Neural progenitor cell (in vitro differentiated cells): ENCODE results near the gene ACOD1.

Experiments
- EZH2 ChIP-seq: fragments of 200-600 bp; sonication (generic); IDR thresholded peaks from 2 replicates; pipeline ENCODE4 v1.6.1; 2017; ENCODE audit warnings: antibody characterized with exemption, mild to moderate bottlenecking, moderate library complexity
- TF ChIP-seq, protein P1 (sequence below): fragments of 200-600 bp; sonication (generic); IDR thresholded peaks from 2 replicates; pipeline ENCODE4 v1.5.1; 2017; ENCODE audit warnings: antibody characterized with exemption, mild to moderate bottlenecking

DNA sequence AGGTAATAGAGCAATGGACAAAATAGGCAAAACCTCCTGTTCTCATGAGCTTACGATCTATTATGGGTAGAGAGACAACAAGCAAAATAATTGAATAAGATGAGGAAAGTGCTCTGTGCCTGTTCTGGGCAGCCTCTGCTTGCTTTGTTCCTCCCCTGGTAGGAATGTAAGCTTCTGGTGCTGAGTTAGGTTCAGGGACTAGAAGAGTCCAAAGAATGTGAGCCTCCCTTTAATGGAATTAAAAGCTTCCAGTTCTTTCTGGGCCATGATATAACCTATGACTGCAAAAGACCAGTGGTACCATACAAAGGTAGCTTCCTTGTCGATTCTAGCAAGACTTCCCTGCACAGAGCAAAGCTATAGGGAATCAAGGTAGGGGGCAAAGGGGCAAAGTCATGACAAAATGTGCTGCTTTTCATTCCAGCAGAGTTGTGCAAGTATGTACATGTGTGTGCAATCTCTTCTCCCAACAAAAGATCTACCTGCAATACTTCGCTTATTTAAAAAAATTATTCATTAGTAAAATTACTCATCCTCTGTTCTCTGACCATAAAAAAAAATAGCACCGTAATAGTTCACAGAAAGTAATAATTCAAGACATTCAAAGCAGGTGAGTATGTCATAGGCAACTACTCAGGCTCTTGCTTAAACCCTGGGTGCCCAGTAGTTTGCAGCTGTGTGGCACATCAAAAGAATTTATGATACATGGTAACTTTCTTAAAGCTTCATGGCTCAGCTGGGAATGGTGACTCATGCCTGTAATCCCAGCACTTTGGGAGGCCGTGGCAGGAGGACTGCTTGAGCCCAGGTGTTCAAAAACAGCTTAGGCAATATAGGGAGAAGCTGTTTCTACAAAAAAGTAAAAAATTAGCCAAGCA lies 21.4 kb downstream of the ACOD1 start:
- TF ChIP-seq, protein P1, sequence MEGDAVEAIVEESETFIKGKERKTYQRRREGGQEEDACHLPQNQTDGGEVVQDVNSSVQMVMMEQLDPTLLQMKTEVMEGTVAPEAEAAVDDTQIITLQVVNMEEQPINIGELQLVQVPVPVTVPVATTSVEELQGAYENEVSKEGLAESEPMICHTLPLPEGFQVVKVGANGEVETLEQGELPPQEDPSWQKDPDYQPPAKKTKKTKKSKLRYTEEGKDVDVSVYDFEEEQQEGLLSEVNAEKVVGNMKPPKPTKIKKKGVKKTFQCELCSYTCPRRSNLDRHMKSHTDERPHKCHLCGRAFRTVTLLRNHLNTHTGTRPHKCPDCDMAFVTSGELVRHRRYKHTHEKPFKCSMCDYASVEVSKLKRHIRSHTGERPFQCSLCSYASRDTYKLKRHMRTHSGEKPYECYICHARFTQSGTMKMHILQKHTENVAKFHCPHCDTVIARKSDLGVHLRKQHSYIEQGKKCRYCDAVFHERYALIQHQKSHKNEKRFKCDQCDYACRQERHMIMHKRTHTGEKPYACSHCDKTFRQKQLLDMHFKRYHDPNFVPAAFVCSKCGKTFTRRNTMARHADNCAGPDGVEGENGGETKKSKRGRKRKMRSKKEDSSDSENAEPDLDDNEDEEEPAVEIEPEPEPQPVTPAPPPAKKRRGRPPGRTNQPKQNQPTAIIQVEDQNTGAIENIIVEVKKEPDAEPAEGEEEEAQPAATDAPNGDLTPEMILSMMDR: no peak
- TF ChIP-seq EZH2: no peak
